ENCODE results near the gene CACNA1E. TPM values are rescaled to one million over a fixed set of nuclear protein-coding genes. Genes with fewer than 3 reads are reported as not detected.

CACNA1E gene
- total RNA-seq, 1 experiment from 2014 or later = 0.46 TPM

- no peak for DNase-seq
- no peaks in the 10 kb centered on the region; a peak in 1 of 7 replicates for H3K36me3 Mint-ChIP-seq (ENCODE audit: insufficient read depth in 1 of 3, low read depth in 3 of 3)
- H3K27me3 Mint-ChIP-seq (ENCODE audit: low read depth) = peaks cover 12% of the 10 kb centered on the region
- Histone ChIP-seq H3K18ac (ENCODE audit: insufficient read length, low read depth, low read length) (no peak overlapping the region), H2BK20ac (ENCODE audit: low read depth, low read length, poor library complexity, severe bottlenecking) (no peak overlapping the region), H2AFZ (ENCODE audit: low read length) (no peak overlapping the region), H3K79me2 (ENCODE audit: insufficient read depth, low read length) (no peaks in the 10 kb centered on the region), H3K4me2 (ENCODE audit: insufficient read depth, insufficient read length, low read length) (no peak overlapping the region), H2AK5ac (ENCODE audit: insufficient read length, low read length) (no peak overlapping the region), H2BK15ac (ENCODE audit: low read depth, low read length) (no peak overlapping the region), H4K20me1 (ENCODE audit: control insufficient read depth, insufficient read depth, insufficient read length) (no peaks in the 10 kb centered on the region), H3K4me1 (ENCODE audit: insufficient read depth, low read length) (no peaks in the 10 kb centered on the region; the same call in 1 of the 2 replicates), H2BK12ac (ENCODE audit: insufficient read length, low read depth, low read length) (no peak overlapping the region), H3K27ac (ENCODE audit: insufficient read length, low read depth, low read length) (no peak overlapping the region), H3K79me1 (ENCODE audit: insufficient read depth, low read depth, low read length, poor library complexity, severe bottlenecking) (no peaks in the 10 kb centered on the region), H3T11ph (ENCODE audit: low read length) (no peak overlapping the region), H3K4ac (ENCODE audit: low read depth, low read length) (no peak overlapping the region), H2BK120ac (ENCODE audit: low read depth, low read length, poor library complexity, severe bottlenecking) (no peak overlapping the region), H3K9me3 (ENCODE audit: control insufficient read depth, low read depth, low read length) (no peaks in the 10 kb centered on the region), H2BK5ac (ENCODE audit: insufficient read length, low read length) (no peak overlapping the region), H3K56ac (ENCODE audit: insufficient read length, low read depth, low read length) (no peak overlapping the region), H4K5ac (ENCODE audit: insufficient read length, low read depth, low read length) (no peak overlapping the region), H3K23ac (ENCODE audit: insufficient read length, low read depth, low read length) (no peak overlapping the region), H3K14ac (ENCODE audit: insufficient read depth, low read length) (no peak overlapping the region), H4K91ac (ENCODE audit: insufficient read length, low read depth, low read length) (no peak overlapping the region), H3K27me3 (ENCODE audit: insufficient read depth, low read length) (no peaks in the 10 kb centered on the region), H3K23me2 (ENCODE audit: insufficient read length, low read depth, low read length, poor library complexity, severe bottlenecking) (no peaks in the 10 kb centered on the region), H3K9ac (ENCODE audit: extremely low read depth, insufficient read length, low read length) (no peak overlapping the region), H4K8ac (replicated peaks; ENCODE audit: insufficient read length, low read depth, low read length) (no peak overlapping the region)
- peaks cover 12 to 14% of the 10 kb centered on the region in 2 experiments for H3K4me1 Mint-ChIP-seq
- no CpG with 5 or more reads among the region's 2 CpGs for WGBS (ENCODE audit: extremely low coverage, insufficient read length, low lambda C conversion rate)
- no peak for TF ChIP-seq CTCF (conservative IDR thresholded peaks at IDR 0.05)
- no peak overlapping the region for H3K4me3 Mint-ChIP-seq
- no peaks in the 10 kb centered on the region; a peak in 2 of 5 replicates for H3K9me3 Mint-ChIP-seq
- no peak overlapping the region for H3K27ac Mint-ChIP-seq
Measured at GRCh38 chr1:181664543-181664942, 181.2 kb downstream of the CACNA1E start.
